GM12865 (cell line): Measurements from ENCODE around the gene ITGAE.

Experiments used
- DNase-seq: peaks from one replicate; pipeline ENCODE4 v3.0.0; 2010; ENCODE audit warnings: low read depth
- H3K4me3 ChIP-seq: 2 replicates; pipeline ENCODE4 v1.5.1; 2011; ENCODE audit warnings: mild to moderate bottlenecking, low read depth, low read length, control low read depth
- CTCF ChIP-seq: IDR thresholded peaks from 2 replicates; pipeline ENCODE4 v1.5.1; 2011; ENCODE audit warnings: low read length, control low read depth, low read depth, inconsistent platforms; ENCODE audit not compliant: insufficient read depth; ENCODE audit errors: missing control alignments

Gene ITGAE

GRCh38 chr17:3799181-3799945 is 1.6 kb downstream of the ITGAE start:
- H3K4me3 ChIP-seq, result no peak overlapping the region
- TF ChIP-seq CTCF, result no peak
- DNase-seq, result no peak

GRCh38 chr17:3798273-3799180 is 2.5 kb downstream of the ITGAE start:
- DNase-seq, result peak; percentile 63

GRCh38 chr17:3796822-3797170 is 4.2 kb downstream of the ITGAE start:
- H3K4me3 ChIP-seq, result no peak overlapping the region
- no peak for TF ChIP-seq CTCF
- peak; percentile 73 for DNase-seq

More at GRCh38 chr17:3798273-3799180, 2.5 kb downstream of the ITGAE start:
- no peak for TF ChIP-seq CTCF
- H3K4me3 ChIP-seq, result no peak overlapping the region

GRCh38 chr17:3796110-3796821 is 4.7 kb downstream of the ITGAE start:
- TF ChIP-seq CTCF, result no peak
- DNase-seq, result peak; percentile 96
- H3K4me3 ChIP-seq, result no peak overlapping the region

GRCh38 chr17:3795390-3796102 is 5.4 kb downstream of the ITGAE start:
- peak; percentile 59 for DNase-seq
- no peak for TF ChIP-seq CTCF
- no peak overlapping the region for H3K4me3 ChIP-seq
